ENCODE measurements around the gene ZKSCAN3.
"Not testable (repeated sequence)": the region's sequence is repeated elsewhere in the genome, so short reads cannot be mapped to it uniquely, and the experiment has no call there.

ZKSCAN3 gene

DNA sequence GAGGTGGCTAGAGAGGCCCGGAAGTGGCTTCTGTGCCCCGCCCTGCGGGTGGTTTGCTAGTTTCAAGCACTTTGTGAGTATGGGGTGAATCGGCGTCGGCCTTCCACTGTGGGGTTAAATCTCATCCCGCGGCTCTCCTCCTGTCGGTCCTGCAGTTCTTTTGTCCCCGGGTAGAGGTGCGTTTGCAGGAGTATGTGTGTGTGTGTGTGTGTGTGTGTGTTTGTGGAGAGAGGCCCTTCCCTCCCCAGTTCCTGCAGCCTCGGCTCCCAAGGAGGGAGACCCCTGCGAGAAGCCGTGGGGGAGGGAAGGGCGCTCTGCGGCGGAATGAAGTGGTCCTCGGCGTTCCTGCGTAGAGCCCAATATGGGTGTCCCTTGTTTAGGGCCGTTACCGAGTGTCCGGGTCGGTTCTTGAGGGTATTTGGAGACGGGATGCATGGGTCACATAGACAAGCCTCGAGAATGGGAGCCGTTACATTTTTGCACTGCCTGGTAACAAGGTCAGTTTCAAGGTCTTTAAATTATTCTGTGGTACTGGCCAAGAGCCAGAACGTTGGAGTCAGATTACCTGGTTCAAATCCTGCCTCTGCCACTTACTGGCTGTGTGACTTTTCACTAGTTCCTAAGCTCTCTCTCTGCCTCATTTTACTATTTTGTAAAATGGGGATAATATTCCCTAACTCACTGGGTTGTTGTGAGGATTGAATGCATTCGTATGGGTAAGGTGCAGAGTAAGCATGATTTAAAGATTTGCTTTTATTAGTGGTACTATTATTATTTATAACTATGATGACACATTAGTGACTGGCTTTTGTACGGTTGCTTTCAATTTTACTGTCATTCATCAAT lies at the start of gene ZKSCAN3:
Gene ZKSCAN3 (plus strand): TSS at position 56 of the 846 bp plus-strand sequence. CDS start 9,640 bp downstream, outside the sequence.
- no peak for DNase-seq

GRCh38 chr6:28303570-28303969 lies 46.2 kb upstream of the ZKSCAN3 start:
- DNase-seq: no peak

DNA sequence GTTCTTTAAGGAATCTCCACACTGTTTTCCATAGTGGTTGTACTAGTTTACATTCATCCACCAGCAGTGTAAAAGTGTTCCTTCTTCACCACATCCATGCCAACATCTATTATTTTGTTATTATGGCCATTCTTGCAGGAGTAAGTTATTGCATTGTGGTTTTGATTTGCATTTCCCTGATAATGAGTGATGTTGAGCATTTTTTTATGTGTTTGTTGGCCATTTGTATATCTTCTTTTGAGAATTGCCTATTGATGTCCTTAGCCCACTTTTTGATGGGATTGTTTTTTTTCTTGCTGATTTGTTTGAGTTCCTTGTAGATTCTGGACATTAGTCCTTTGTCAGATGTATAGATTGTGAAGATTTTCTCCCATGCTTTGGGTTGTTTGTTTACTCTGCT lies 43.4 kb upstream of the ZKSCAN3 start:
- not testable (repeated sequence) for DNase-seq

- DNase-seq: no peak
These were observed 38.5 kb upstream of the ZKSCAN3 start for GRCh38 chr6:28311139-28311823.

- no peak for DNase-seq
These were observed 36.8 kb upstream of the ZKSCAN3 start for GRCh38 chr6:28312939-28313338.

DNA sequence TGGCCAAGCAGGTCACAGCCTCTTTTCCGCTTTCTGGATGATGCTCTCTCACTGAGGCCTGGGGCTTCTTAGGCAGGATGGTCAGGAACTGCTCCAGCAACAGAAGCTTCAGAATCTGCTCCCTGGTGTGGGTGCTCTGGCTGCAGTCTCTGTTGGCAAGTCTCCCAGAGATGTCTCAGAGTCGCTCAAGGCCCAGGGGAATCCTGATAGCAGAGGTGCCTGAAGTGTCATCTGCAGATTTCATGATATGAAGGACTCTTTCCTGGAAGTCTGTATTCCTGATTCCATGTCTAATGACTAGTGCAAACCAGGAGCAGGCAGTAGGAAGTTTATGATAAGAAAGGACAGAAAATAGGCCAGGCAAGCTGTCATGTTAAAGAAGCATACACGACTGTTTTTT lies 34.1 kb upstream of the ZKSCAN3 start:
- DNase-seq: no peak

- DNase-seq: not testable (repeated sequence)
These were observed 31.9 kb upstream of the ZKSCAN3 start for GRCh38 chr6:28317866-28318265.

DNA sequence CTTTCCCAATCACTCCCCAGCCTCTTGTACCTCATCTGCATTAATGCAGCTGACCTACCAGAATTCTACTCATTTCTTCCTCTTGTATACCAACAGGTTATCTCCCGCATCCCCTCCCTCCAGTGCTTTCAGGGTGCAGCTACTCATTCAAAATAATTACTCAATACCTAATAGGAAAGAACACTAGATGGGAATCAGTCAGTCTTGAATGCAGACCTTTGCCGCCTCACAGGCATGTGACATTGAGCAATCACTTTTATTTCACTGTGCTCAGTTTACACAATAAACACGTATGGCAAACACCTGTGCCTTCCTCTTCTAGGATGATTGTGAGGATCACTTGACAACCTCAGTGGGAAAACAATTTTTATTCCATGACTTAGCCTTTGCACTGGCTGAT lies 27.1 kb upstream of the ZKSCAN3 start:
- no peak for DNase-seq

- no peak for DNase-seq
These were observed 25.8 kb upstream of the ZKSCAN3 start for GRCh38 chr6:28323813-28324424.

DNA sequence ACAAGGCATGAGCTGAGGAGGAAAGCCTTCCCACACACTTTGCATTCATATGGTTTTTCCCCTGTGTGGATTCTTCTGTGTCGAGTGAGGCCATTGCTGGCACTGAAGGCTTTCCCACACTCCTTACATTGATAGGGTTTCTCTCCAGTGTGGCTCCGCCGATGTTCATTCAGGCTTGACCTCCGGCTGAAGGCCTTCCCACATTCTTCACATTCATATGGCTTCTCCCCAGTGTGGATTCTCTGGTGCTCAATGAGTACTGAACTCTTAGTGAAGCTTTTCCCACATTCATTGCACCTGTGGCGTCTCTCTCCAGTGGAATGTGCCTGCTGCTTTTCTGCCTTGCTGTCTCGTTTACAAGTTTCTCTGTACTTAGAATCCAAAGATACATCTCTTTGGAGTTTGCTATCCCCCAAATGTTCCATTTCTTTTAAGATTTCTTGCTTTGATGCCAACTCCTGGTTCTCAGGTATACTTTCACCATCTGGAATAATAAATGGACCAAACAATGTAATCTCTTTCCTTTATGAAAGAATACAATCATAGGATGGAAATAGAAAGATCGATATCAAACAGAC lies 23.3 kb upstream of the ZKSCAN3 start:
- DNase-seq: no peak

- DNase-seq: no peak
These were observed 19.7 kb upstream of the ZKSCAN3 start for GRCh38 chr6:28330041-28330440.

DNA sequence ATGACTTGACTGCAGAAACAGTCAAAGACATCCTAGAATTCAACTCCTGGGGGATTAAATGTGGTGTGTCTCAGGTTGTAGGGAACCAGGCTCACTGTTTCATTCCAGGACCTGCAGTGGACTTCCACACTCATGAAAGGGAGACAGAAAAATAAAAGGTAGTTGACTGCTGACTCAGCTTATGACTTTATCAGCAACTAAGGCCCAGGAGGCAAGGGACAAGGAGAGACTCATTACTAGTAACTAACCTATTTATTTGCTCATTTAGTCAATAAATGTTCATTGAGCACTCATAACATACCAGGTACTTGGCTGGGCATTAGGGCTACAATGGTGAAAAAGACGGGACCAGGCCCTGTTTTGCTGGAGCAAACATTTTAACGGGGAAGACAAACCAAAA lies 16.7 kb upstream of the ZKSCAN3 start:
- DNase-seq: no peak

DNA sequence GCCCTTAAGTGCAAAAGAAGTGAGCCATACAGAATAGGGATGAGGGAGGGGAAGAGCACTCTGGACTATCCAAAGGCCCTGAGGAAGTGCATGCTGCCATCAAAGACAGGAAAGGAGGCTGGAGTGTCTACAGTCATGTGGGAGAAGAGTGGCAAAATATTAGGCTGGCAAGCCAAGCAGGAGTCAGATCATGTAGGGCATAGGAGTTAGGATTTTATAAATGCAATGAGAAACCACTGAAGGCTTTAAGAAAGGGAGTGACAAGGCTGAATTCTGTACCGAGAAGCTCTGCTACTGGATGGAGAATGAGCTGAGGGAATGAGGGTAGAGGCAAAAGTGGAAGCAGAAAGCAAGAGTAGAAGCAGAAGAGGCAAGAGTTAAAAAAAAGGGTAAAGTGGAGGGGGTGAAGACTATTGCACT lies 16.1 kb upstream of the ZKSCAN3 start:
- no peak for DNase-seq

GRCh38 chr6:28334286-28335039 lies 15.3 kb upstream of the ZKSCAN3 start:
- DNase-seq: no peak

- DNase-seq: no peak
These were observed 14.6 kb upstream of the ZKSCAN3 start for GRCh38 chr6:28335040-28335563.

GRCh38 chr6:28335564-28336283 lies 14.0 kb upstream of the ZKSCAN3 start, which contains the start of gene ZSCAN31:
Gene ZSCAN31, minus strand, starts transcription at chr6:28336148. Its CDS starts 6,465 bp downstream, at chr6:28329683.
- DNase-seq: peak; percentile 80

DNA sequence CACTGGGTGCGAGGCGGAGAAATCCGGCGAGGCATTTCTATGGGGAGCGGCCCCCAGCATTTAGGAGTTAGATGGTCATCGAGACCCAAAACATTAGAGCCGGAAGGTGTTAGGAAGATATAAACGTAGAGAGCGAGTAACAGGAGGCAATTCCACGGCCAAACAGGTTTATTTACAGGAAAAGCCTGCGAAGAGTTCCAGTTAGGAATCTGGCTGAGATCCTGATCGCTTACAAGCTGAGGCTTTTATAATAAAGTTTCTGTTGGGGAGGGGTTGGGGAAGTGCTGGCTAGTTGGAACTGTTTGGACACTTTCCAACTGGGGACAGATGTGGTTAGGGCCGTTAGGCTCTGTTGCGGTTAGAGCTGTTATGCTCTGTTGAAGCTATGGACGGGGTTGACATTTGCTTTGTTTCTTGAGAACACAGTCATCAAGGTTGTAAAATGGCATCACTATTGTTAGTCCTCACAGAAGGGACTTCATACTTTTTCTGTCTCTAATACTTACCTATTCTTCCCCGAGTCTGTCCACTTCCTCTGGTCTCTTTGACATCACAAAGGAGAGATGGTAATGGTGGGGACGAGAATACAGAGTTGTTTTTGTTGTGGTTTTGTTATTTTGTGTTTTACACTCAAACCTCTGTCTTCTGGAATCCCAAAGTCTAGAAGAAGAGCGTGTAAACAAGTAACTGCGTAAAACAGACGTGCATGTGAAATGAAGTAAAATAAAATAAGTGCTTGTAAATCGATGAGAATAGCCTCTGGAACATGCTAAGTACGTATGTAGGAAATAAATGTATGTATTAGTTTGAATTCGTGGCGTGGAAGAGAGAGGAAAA lies 13.2 kb upstream of the ZKSCAN3 start:
- DNase-seq: peak; percentile 44

- no peak for DNase-seq
These were observed 12.6 kb upstream of the ZKSCAN3 start for GRCh38 chr6:28337121-28337520.

- DNase-seq: no peak
These were observed 9.2 kb upstream of the ZKSCAN3 start for GRCh38 chr6:28340310-28341095.

Measured in NCI-H526 treated with DMSO at 0.1 percent for 48 hours (cell line).